ENCODE measurements around the gene SMARCC1.

The SMARCC1 gene

DNA sequence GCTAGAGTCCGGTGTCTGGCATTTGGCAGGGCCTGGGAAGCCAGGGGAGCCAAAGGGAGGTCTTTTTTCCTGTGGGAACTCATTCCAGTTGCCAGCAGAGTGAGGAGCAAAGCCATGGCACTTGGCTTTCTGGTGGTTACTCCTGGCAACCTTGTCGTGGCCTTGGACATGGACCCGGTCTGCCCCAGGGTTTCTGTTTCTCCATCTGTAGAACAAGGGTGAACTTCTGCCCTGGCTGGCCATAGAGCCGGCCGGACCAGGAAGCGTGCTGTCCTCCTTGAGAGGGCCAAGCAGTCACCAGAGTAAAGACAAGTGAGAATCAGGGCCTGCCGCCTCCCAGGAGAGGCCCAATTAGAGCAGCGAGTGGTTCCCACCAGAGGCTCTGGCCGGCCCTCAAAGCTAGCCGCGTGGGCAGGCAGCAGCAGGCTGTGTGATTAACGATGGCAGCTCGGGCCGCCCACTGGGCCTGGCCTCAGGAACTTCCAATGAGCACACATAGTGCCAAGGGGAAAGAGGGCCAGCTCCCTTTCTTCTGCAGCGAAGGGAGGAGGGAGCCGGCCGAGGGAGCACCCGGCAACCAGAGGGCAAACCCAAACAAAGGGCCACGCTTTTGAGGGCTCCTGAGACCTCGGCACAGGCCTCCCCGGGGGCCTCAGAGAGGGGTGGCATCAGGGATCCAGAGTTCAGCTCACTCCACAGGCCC is 239.1 kb downstream of the SMARCC1 start:
- DNase-seq (ENCODE audit: low read depth) = no peak
- TF ChIP-seq POLR2A (IDR thresholded peaks at IDR 0.05; ENCODE audit: extremely low read depth, insufficient read length) (no peak), MYC (IDR thresholded peaks at IDR 0.05; ENCODE audit: low read depth, low read length) (no peak)
- TF ChIP-seq, protein P1, sequence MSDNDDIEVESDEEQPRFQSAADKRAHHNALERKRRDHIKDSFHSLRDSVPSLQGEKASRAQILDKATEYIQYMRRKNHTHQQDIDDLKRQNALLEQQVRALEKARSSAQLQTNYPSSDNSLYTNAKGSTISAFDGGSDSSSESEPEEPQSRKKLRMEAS (IDR thresholded peaks at IDR 0.05; ENCODE audit: low read depth, low read length) = no peak
- TF ChIP-seq, protein P2, sequence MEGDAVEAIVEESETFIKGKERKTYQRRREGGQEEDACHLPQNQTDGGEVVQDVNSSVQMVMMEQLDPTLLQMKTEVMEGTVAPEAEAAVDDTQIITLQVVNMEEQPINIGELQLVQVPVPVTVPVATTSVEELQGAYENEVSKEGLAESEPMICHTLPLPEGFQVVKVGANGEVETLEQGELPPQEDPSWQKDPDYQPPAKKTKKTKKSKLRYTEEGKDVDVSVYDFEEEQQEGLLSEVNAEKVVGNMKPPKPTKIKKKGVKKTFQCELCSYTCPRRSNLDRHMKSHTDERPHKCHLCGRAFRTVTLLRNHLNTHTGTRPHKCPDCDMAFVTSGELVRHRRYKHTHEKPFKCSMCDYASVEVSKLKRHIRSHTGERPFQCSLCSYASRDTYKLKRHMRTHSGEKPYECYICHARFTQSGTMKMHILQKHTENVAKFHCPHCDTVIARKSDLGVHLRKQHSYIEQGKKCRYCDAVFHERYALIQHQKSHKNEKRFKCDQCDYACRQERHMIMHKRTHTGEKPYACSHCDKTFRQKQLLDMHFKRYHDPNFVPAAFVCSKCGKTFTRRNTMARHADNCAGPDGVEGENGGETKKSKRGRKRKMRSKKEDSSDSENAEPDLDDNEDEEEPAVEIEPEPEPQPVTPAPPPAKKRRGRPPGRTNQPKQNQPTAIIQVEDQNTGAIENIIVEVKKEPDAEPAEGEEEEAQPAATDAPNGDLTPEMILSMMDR (IDR thresholded peaks at IDR 0.05; ENCODE audit: low read depth, low read length) = no peak
- H3K4me3 ChIP-seq (ENCODE audit: low read depth, low read length) = no peak overlapping the region

DNA sequence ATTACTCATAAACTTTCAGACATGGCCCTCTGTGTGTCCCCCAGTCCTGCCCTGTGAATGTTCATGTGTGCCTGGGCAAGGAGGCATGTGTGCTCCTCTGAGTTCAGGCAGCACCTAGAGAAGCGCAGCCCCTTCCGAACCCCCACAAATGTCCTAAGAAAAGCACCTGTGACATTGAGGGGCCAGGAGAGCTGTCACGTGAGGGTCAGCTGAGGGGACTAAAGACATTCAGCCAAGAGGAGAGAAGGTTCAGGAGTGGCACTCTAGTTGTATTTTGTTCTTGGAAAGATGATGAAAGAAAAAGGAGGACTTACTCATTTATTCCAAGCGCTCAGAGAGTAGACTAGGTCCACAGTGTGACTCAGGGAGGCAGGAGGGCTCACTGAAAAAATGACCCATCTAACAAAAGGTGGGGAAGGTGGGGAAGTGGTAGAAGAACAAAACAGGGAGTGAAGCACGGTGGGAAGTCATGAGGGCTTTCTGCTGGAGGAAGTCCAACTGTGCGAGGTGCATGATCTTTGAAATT is 240.0 kb downstream of the SMARCC1 start:
- no peak overlapping the region for H3K4me3 ChIP-seq (ENCODE audit: low read depth, low read length)
- no peak for DNase-seq (ENCODE audit: low read depth)
- TF ChIP-seq POLR2A (IDR thresholded peaks at IDR 0.05; ENCODE audit: extremely low read depth, insufficient read length) = no peak
- TF ChIP-seq, protein P1 (IDR thresholded peaks at IDR 0.05; ENCODE audit: low read depth, low read length) = no peak
- TF ChIP-seq, protein P2 (IDR thresholded peaks at IDR 0.05; ENCODE audit: low read depth, low read length) = no peak
- TF ChIP-seq MYC (IDR thresholded peaks at IDR 0.05; ENCODE audit: low read depth, low read length) = no peak

DNA sequence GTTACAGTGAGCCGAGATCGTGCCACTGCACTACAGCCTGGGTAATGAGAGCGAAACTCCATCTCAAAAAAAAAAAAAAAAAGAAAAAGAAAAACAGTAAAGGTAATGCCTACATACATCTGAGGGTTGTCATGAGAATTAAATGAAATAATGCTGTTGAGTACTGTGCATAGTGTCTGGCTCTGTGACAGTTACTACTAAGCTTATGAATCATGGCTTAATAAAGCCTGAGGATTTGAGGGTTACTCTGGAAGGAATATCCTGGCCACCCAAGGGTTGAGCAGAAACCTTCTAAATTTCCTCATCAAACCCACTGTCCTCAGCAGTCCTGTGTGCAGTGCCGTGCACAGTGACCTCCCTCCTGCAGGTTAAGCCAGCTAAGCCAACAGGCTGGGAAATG is 241.4 kb downstream of the SMARCC1 start:
- no peak overlapping the region for H3K4me3 ChIP-seq (ENCODE audit: low read depth, low read length)
- no peak for DNase-seq (ENCODE audit: low read depth)
- no peak for TF ChIP-seq MYC (IDR thresholded peaks at IDR 0.05; ENCODE audit: low read depth, low read length)
- no peak for TF ChIP-seq POLR2A (IDR thresholded peaks at IDR 0.05; ENCODE audit: extremely low read depth, insufficient read length)
- TF ChIP-seq, protein P1 (IDR thresholded peaks at IDR 0.05; ENCODE audit: low read depth, low read length) = no peak
- TF ChIP-seq, protein P2 (IDR thresholded peaks at IDR 0.05; ENCODE audit: low read depth, low read length) = no peak

DNA sequence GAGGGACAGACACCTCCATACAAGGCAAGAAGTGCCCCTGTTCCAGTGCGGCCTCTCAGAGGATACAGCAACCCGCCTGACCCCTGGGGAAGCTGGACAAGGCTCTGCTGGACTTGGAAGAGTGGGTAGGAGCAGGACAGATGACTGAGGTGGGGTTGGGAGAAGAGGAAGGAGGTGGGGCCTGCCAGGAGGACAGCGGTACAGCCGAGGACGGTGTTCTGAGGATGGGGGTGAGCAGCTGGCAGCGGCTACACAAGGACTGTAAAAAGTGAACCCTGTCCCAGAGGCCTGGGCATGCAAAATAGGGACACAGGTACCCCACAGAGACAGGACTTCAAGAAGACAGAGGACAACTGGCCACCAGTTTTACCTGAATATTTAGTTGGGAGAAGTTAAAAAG is 244.7 kb downstream of the SMARCC1 start:
- TF ChIP-seq, protein P2 (IDR thresholded peaks at IDR 0.05; ENCODE audit: low read depth, low read length) = no peak
- TF ChIP-seq, protein P1 (IDR thresholded peaks at IDR 0.05; ENCODE audit: low read depth, low read length) = no peak
- TF ChIP-seq MYC (IDR thresholded peaks at IDR 0.05; ENCODE audit: low read depth, low read length) (no peak), POLR2A (IDR thresholded peaks at IDR 0.05; ENCODE audit: extremely low read depth, insufficient read length) (no peak)
- no peak overlapping the region for H3K4me3 ChIP-seq (ENCODE audit: low read depth, low read length)
- no peak for DNase-seq (ENCODE audit: low read depth)

DNA sequence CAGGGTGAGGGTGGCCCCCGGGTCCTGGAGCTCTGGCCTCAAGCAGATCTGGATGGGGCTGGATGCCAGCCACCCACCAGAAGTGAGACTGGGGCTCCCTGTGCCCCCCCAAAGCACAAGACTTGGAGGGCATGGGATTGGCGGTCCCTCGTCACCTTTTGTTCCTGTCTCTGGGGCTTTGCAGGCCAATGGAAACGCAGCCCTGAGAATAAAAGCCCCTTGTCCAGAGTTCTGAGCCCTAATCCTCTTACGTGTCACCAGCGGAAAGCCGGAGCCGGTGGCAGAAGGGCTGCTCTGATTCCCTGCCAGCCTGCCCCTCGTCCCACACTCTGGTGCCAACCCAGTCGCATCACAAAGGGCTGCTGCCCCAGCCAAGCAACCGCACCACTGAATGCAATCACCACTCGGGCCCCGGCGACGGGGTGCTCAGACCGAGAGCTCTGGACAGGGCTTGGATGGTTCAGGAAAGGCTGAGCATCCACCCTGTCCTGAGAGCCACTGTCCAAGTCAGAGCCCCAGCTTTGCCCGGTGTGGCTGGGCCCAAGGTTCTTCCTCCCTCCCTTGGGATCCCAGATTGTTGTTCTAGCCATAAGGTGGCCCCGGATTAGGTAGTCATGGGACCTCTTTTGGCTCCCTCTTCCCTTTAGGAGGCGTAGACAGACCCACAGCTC is 245.3 kb downstream of the SMARCC1 start:
- DNase-seq (ENCODE audit: low read depth) = no peak
- no peak overlapping the region for H3K4me3 ChIP-seq (ENCODE audit: low read depth, low read length)
- TF ChIP-seq MYC (IDR thresholded peaks at IDR 0.05; ENCODE audit: low read depth, low read length) (no peak), POLR2A (IDR thresholded peaks at IDR 0.05; ENCODE audit: extremely low read depth, insufficient read length) (no peak)
- TF ChIP-seq, protein P1 (IDR thresholded peaks at IDR 0.05; ENCODE audit: low read depth, low read length) = no peak
- TF ChIP-seq, protein P2 (IDR thresholded peaks at IDR 0.05; ENCODE audit: low read depth, low read length) = no peak
